ENCODE data around the gene INTS3.

- TF ChIP-seq CTCF (IDR thresholded peaks at IDR 0.05; ENCODE audit: low read length): no peak
- TF ChIP-seq EZH2 (optimal IDR thresholded peaks at IDR 0.05; ENCODE audit: low read depth, low read length): no peak
- TF ChIP-seq EZH2phosphoT487 (IDR thresholded peaks at IDR 0.05; ENCODE audit: low read length): no peak
Measured at GRCh38 chr1:153774026-153774595, 46.3 kb downstream of the INTS3 start.
